ENCODE measurements around the gene GPR162. TPM values are rescaled to one million over a fixed set of nuclear protein-coding genes. Genes with fewer than 3 reads are reported as not detected.

The GPR162 gene
- total RNA-seq, 1 experiment from 2014 or later: 2.3 TPM

GRCh38 chr12:6796576-6796975 is 25.0 kb upstream of the GPR162 start (continued):
- TF ChIP-seq EZH2 (IDR thresholded peaks at IDR 0.05) (no peak), CEBPB (IDR thresholded peaks at IDR 0.05; ENCODE audit: low read depth) (no peak), RAD21 (IDR thresholded peaks at IDR 0.05; ENCODE audit: low read depth) (no peak), CBX3 (IDR thresholded peaks at IDR 0.05; ENCODE audit: low read depth) (no peak), EZH2phosphoT487 (IDR thresholded peaks at IDR 0.05; ENCODE audit: borderline replicate concordance) (no peak)

GRCh38 chr12:6799147-6799546 is 22.5 kb upstream of the GPR162 start:
- H3K9ac ChIP-seq (ENCODE audit: low read length): no peak overlapping the region
- DNase-seq (ENCODE audit: low read depth, low spot score) (no peak), ATAC-seq (no peak)
- H2AFZ ChIP-seq (ENCODE audit: low read depth, low read length, poor library complexity, severe bottlenecking): no peak overlapping the region
- RAD21 ChIA-PET (ENCODE audit: low non-redundant PET in 1 of 2, low total read pairs in 2 of 2, uncharacterized antibody in 2 of 2, unreplicated experiment in 2 of 2): no interaction called here
- intact Hi-C loops (cut with micrococcal nuclease): no loop called here
- no peak overlapping the region for H3K27ac ChIP-seq (ENCODE audit: low read depth, low read length)
- no peak overlapping the region for H3K4me2 ChIP-seq (ENCODE audit: low read length)
- POLR2A ChIA-PET: no interaction called here
- H3K27me3 ChIP-seq (ENCODE audit: insufficient read depth, low read length): no peaks in the 10 kb centered on the region
- H3K4me1 ChIP-seq (ENCODE audit: control insufficient read depth in 1 of 2, insufficient read depth in 2 of 2, low read length in 2 of 2): no peaks in the 10 kb centered on the region
- no peak overlapping the region for H3K4me3 ChIP-seq (replicated peaks in 1 of 2; ENCODE audit: low read depth in 1 of 2, low read length in 2 of 2)
- H3K9me3 ChIP-seq (ENCODE audit: control insufficient read depth in 1 of 2, insufficient read depth in 1 of 2, low read depth in 1 of 2, low read length in 2 of 2): no peaks in the 10 kb centered on the region
- H3K79me2 ChIP-seq (ENCODE audit: insufficient read depth, low read length): no peaks in the 10 kb centered on the region
- no peak for TF ChIP-seq POLR2A (IDR thresholded peaks at IDR 0.05; ENCODE audit: borderline replicate concordance, extremely low read depth, insufficient read depth, insufficient read length)
- no peak for TF ChIP-seq YY1 (IDR thresholded peaks at IDR 0.05; ENCODE audit: extremely low read depth, insufficient replicate concordance, low read depth, low read length)
- TF ChIP-seq POLR2AphosphoS5 (IDR thresholded peaks at IDR 0.05; ENCODE audit: low read depth, low read length): no peak
- TF ChIP-seq CBX3 (IDR thresholded peaks at IDR 0.05; ENCODE audit: low read depth): no peak
- TF ChIP-seq SIN3A (IDR thresholded peaks at IDR 0.05; ENCODE audit: low read depth): no peak
- no peak for TF ChIP-seq TCF7L2 (IDR thresholded peaks at IDR 0.05; ENCODE audit: borderline replicate concordance, extremely low read depth, insufficient read depth, insufficient read length)
- no peak for TF ChIP-seq REST (IDR thresholded peaks at IDR 0.05; ENCODE audit: low read depth)
- TF ChIP-seq EGR1 (IDR thresholded peaks at IDR 0.05; ENCODE audit: low read depth): no peak
- no peak for TF ChIP-seq FOSL1 (IDR thresholded peaks at IDR 0.05; ENCODE audit: low read depth)
- TF ChIP-seq SP1 (IDR thresholded peaks at IDR 0.05; ENCODE audit: low read depth): no peak
- no peak for TF ChIP-seq CTCF (IDR thresholded peaks at IDR 0.05 in 2 of 3, conservative IDR thresholded peaks at IDR 0.05 in 1 of 3; ENCODE audit: borderline replicate concordance in 1 of 3, insufficient read depth in 1 of 3, low read depth in 2 of 3, low read length in 2 of 3)
- no peak for TF ChIP-seq CEBPB (IDR thresholded peaks at IDR 0.05; ENCODE audit: low read depth)
- TF ChIP-seq MAX (IDR thresholded peaks at IDR 0.05): no peak
- no peak for TF ChIP-seq ATF3 (IDR thresholded peaks at IDR 0.05)
- no peaks in the 10 kb centered on the region for H3K36me3 ChIP-seq (ENCODE audit: control insufficient read depth in 1 of 2, insufficient read depth in 2 of 2, low read length in 2 of 2)
- BruUV-seq (replicated peaks): no TSS peak
- CTCF ChIA-PET: no interaction called here
- H4K20me1 ChIP-seq (ENCODE audit: insufficient read depth): no peaks in the 10 kb centered on the region
- H3K9me2 ChIP-seq (ENCODE audit: insufficient read depth): no peaks in the 10 kb centered on the region

Measured in HCT116 (cell line).